Fibroblast of skin of left biceps (primary cell): ENCODE results near the gene TRNAU1AP.

Experiments
- DNase-seq, 2 experiments: peaks; one replicate each; pipeline ENCODE4 v3.0.0-alpha.2; 2013; ENCODE audit warnings: low read depth in 2 of 2

The TRNAU1AP gene

GRCh38 chr1:28604962-28605361, 52.1 kb downstream of the TRNAU1AP start:
- no peak for DNase-seq

GRCh38 chr1:28606771-28607170, 53.9 kb downstream of the TRNAU1AP start:
- DNase-seq: no peak

- DNase-seq: no peak
Observed at GRCh38 chr1:28613175-28613574, 60.3 kb downstream of the TRNAU1AP start.
